NT2/D1 (cell line): Measurements from ENCODE around the gene WDR7.

Experiments used
- SUZ12 ChIP-seq: IDR thresholded peaks from 2 replicates; pipeline ENCODE4 v1.6.1; 2011; ENCODE audit not compliant: insufficient read length, insufficient read depth; ENCODE audit errors: extremely low read depth
- ZNF274 ChIP-seq: IDR thresholded peaks from 2 replicates; pipeline ENCODE4 v1.6.1; 2011; ENCODE audit warnings: mild to moderate bottlenecking, low read depth, low read length

DNA sequence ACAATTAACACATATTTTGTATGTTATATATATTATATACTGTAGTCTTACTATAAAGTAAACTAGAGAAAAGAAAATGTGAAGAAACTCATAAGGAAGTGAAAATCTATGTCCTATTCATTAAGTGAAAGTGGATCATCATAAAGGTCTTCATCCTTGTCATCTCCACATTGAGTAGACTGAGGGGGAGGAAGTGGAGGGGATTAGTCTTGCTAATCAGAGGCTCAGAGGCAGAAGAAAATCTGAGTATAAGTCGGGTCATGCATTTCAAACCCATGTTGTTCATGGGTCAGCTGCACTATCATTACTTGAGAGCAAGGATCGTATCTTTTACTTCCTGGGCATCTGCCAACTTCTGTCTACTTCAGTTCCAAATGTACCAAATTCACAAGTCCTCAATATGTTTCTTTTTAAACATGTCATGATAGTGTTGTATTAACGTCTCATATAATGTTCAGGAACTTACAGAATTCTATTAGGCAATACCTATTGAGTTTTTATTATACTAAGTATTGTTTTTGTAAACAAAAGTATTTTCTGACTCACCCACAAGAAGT, 286.8 kb downstream of the WDR7 start:
- TF ChIP-seq SUZ12 (no peak), ZNF274 (no peak)
